Measurements from ENCODE around the gene ZNF319. TPM values are rescaled to one million over a fixed set of nuclear protein-coding genes. Genes with fewer than 3 reads are reported as not detected.
A peak's percentile ranks its signal among the peaks of the same experiment; 100 is the strongest.
"Not testable (repeated sequence)": the region's sequence is repeated elsewhere in the genome, so short reads cannot be mapped to it uniquely, and the experiment has no call there.

ZNF319 gene
- total RNA-seq, 1 donor from 2014 or later = 11.0 TPM

GRCh38 chr16:58010886-58011285 lies 10.4 kb upstream of the ZNF319 start:
- Histone ChIP-seq H3K4me3 (no peak overlapping the region), H3K9me3 (no peaks in the 10 kb centered on the region), H3K36me3 (peaks cover 43% of the 10 kb centered on the region), H3K27ac (no peak overlapping the region), H3K27me3 (ENCODE audit: low read depth) (no peaks in the 10 kb centered on the region), H3K4me1 (no peaks in the 10 kb centered on the region)
- intact Hi-C loops (cut with DNase I) = no loop called here
- ATAC-seq (no peak), DNase-seq (no peak)
- no peak for TF ChIP-seq CTCF (IDR thresholded peaks at IDR 0.05)

- DNase-seq = peak; percentile 18
- no peaks in the 10 kb centered on the region for H3K9me3 ChIP-seq
- intact Hi-C loops (cut with DNase I) = loop anchor here (5.0 kb wide), 1 partner anchor 108 kb away; no protein-coding TSS in a partner anchor
- TF ChIP-seq CTCF (IDR thresholded peaks at IDR 0.05) = no peak
- no peaks in the 10 kb centered on the region for H3K27me3 ChIP-seq (ENCODE audit: low read depth)
- ATAC-seq = no peak
- no peak overlapping the region for H3K27ac ChIP-seq
- no peaks in the 10 kb centered on the region for H3K4me1 ChIP-seq
- H3K4me3 ChIP-seq = no peak overlapping the region
- peaks cover 37% of the 10 kb centered on the region for H3K36me3 ChIP-seq
These were observed 9.5 kb upstream of the ZNF319 start for GRCh38 chr16:58009856-58010416.

DNA sequence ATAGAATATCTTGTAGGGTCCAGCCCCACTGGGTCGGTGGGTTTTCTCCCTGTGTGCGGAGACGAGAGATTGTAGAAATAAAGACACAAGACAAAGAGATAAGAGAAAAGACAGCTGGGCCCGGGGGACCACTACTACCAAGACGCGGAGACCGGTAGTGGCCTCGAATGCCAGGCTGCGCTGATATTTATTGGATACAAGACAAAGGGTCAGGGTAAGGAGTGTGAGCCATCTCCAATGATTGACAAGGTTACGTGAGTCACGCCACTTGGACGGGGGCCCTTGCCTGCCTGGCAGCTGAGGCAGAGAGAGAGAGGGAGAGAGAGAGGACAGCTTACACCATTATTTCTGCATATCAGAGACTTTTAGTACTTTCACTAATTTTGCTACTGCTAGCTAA lies 4.3 kb upstream of the ZNF319 start:
- H3K36me3 ChIP-seq = peaks cover 31% of the 10 kb centered on the region
- H3K9me3 ChIP-seq; H3K27me3 ChIP-seq (ENCODE audit: low read depth); H3K27ac ChIP-seq; ATAC-seq; H3K4me3 ChIP-seq; H3K4me1 ChIP-seq: not testable (repeated sequence)
- peak; percentile 37 for DNase-seq
- intact Hi-C loops (cut with DNase I) = loop anchor here (5.0 kb wide), 1 partner anchor 102 kb away; no protein-coding TSS in a partner anchor

DNA sequence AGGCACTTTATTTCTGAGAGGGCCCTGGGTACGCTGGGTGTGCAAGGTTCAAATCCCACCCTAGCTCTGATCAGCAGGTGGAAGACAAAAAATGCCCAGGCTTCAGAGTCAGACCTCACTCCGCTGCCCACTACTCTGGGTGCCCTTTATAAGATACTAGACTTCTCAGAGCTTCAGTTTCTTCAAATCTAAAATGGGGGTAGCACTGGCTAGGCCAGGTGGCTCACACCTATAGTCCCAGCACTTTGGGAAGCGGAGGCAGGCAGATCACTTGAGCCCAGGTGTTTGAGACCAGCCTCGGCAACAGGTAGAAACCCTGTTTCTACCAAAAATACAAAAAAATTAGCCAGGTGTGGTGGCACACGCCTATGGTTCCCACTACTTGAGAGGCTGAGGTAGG lies 2.5 kb upstream of the ZNF319 start:
- Histone ChIP-seq H3K27ac (no peak overlapping the region), H3K36me3 (peaks cover 30% of the 10 kb centered on the region), H3K27me3 (ENCODE audit: low read depth) (no peaks in the 10 kb centered on the region), H3K4me3 (no peak overlapping the region), H3K4me1 (peaks cover 27% of the 10 kb centered on the region), H3K9me3 (no peaks in the 10 kb centered on the region)
- TF ChIP-seq CTCF (IDR thresholded peaks at IDR 0.05) = no peak
- ATAC-seq (no peak), DNase-seq (peak; percentile 21)
- intact Hi-C loops (cut with DNase I) = no loop called here

- no peaks in the 10 kb centered on the region for H3K27me3 ChIP-seq (ENCODE audit: low read depth)
- no peak for ATAC-seq
- no peak for TF ChIP-seq CTCF (IDR thresholded peaks at IDR 0.05)
- H3K9me3 ChIP-seq = no peaks in the 10 kb centered on the region
- peaks cover 29% of the 10 kb centered on the region for H3K4me1 ChIP-seq
- H3K27ac ChIP-seq = no peak overlapping the region
- peak; percentile 32 for DNase-seq
- intact Hi-C loops (cut with DNase I) = no loop called here
- H3K36me3 ChIP-seq = peaks cover 36% of the 10 kb centered on the region
- H3K4me3 ChIP-seq = no peak overlapping the region
These were observed 1.9 kb upstream of the ZNF319 start for GRCh38 chr16:58002416-58002800.

GRCh38 chr16:58001781-58002415 lies 1.4 kb upstream of the ZNF319 start:
- intact Hi-C loops (cut with DNase I) = no loop called here
- peak overlapping the region; percentile 95 for H3K27ac ChIP-seq
- H3K4me1 ChIP-seq = peaks cover 29% of the 10 kb centered on the region
- no peaks in the 10 kb centered on the region for H3K9me3 ChIP-seq
- DNase-seq (no peak), ATAC-seq (no peak)
- no peak for TF ChIP-seq CTCF (IDR thresholded peaks at IDR 0.05)
- peak overlapping the region; percentile 89 for H3K4me3 ChIP-seq
- peaks cover 41% of the 10 kb centered on the region for H3K36me3 ChIP-seq
- H3K27me3 ChIP-seq (ENCODE audit: low read depth) = no peaks in the 10 kb centered on the region
